GM19351 (cell line): ENCODE measurements around the gene CORO2B.

Experiments
- ATAC-seq: cut with Tn5 transposase; IDR thresholded peaks from one replicate; pipeline ENCODE4 v1.9.1; 2021; ENCODE audit warnings: mild to moderate bottlenecking, moderate library complexity; ENCODE audit not compliant: unreplicated experiment

The CORO2B gene

GRCh38 chr15:68589783-68590710 is 11.3 kb downstream of the CORO2B start:
- ATAC-seq, result no peak

GRCh38 chr15:68590721-68591389 is 12.1 kb downstream of the CORO2B start:
- no peak for ATAC-seq

GRCh38 chr15:68592054-68592453 is 13.3 kb downstream of the CORO2B start:
- ATAC-seq, result no peak

GRCh38 chr15:68592544-68592943 is 13.8 kb downstream of the CORO2B start:
- ATAC-seq, result no peak

GRCh38 chr15:68593341-68593740 is 14.5 kb downstream of the CORO2B start:
- no peak for ATAC-seq

- no peak for ATAC-seq
Measured at GRCh38 chr15:68593828-68594532, 15.2 kb downstream of the CORO2B start.

- no peak for ATAC-seq
Measured at GRCh38 chr15:68594533-68595259, 15.9 kb downstream of the CORO2B start.

- ATAC-seq, result no peak
Measured at GRCh38 chr15:68595260-68595564, 16.4 kb downstream of the CORO2B start.

- ATAC-seq, result no peak
Measured at GRCh38 chr15:68595761-68596160, 17.0 kb downstream of the CORO2B start.

- ATAC-seq, result no peak
Measured at GRCh38 chr15:68596691-68597090, 17.9 kb downstream of the CORO2B start.

GRCh38 chr15:68597581-68597980 is 18.8 kb downstream of the CORO2B start:
- no peak for ATAC-seq

GRCh38 chr15:68598171-68599152 is 19.7 kb downstream of the CORO2B start:
- no peak for ATAC-seq

- ATAC-seq, result no peak
Measured at GRCh38 chr15:68599153-68599545, 20.4 kb downstream of the CORO2B start.

- no peak for ATAC-seq
Measured at GRCh38 chr15:68599560-68600071, 20.8 kb downstream of the CORO2B start.

GRCh38 chr15:68601206-68602197 is 22.7 kb downstream of the CORO2B start:
- no peak for ATAC-seq

- no peak for ATAC-seq
Measured at GRCh38 chr15:68602459-68603215, 23.8 kb downstream of the CORO2B start.

- ATAC-seq, result no peak
Measured at GRCh38 chr15:68603216-68603595, 24.4 kb downstream of the CORO2B start.

GRCh38 chr15:68603951-68604350 is 25.2 kb downstream of the CORO2B start:
- no peak for ATAC-seq
